Measurements from ENCODE around the gene TXN2. TPM values are rescaled to one million over a fixed set of nuclear protein-coding genes. Genes with fewer than 3 reads are reported as not detected.
"Not testable (repeated sequence)": the region's sequence is repeated elsewhere in the genome, so short reads cannot be mapped to it uniquely, and the experiment has no call there.

The TXN2 gene
- total RNA-seq, 1 donor = 17.4 TPM

GRCh38 chr22:36452250-36452977, 29.0 kb downstream of the TXN2 start:
- H3K27ac ChIP-seq (ENCODE audit: low read depth, low read length) = no peak overlapping the region

GRCh38 chr22:36450923-36451322, 30.5 kb downstream of the TXN2 start:
- H3K9me3 ChIP-seq (ENCODE audit: low read depth, low read length); H3K4me3 ChIP-seq (ENCODE audit: insufficient read depth, low read length); H3K79me2 ChIP-seq (ENCODE audit: insufficient read depth, low read length); H3K4me1 ChIP-seq (ENCODE audit: insufficient read depth, low read length); H3K27ac ChIP-seq (ENCODE audit: low read depth, low read length); H3K27me3 ChIP-seq (ENCODE audit: insufficient read depth, low read length); H2AFZ ChIP-seq (ENCODE audit: low read length); H3K36me3 ChIP-seq (ENCODE audit: insufficient read depth, low read length); DNase-seq (ENCODE audit: insufficient read length, low spot score, missing footprints); H3K4me2 ChIP-seq (ENCODE audit: insufficient read depth, low read length); H4K20me1 ChIP-seq (ENCODE audit: insufficient read depth, low read length): not testable (repeated sequence)

More at GRCh38 chr22:36452250-36452977, 29.0 kb downstream of the TXN2 start:
- no peak overlapping the region for H3K4me2 ChIP-seq (ENCODE audit: insufficient read depth, low read length)
- TF ChIP-seq CTCF (IDR thresholded peaks at IDR 0.05; ENCODE audit: extremely low read depth, low read depth, low read length) = no peak
- H3K4me1 ChIP-seq (ENCODE audit: insufficient read depth, low read length) = peaks cover 8% of the 10 kb centered on the region
- no peaks in the 10 kb centered on the region for H3K27me3 ChIP-seq (ENCODE audit: insufficient read depth, low read length)
- no peaks in the 10 kb centered on the region for H3K79me2 ChIP-seq (ENCODE audit: insufficient read depth, low read length)
- no peaks in the 10 kb centered on the region for H3K9me3 ChIP-seq (ENCODE audit: low read depth, low read length)
- H3K36me3 ChIP-seq (ENCODE audit: insufficient read depth, low read length) = no peaks in the 10 kb centered on the region
- no peaks in the 10 kb centered on the region for H4K20me1 ChIP-seq (ENCODE audit: insufficient read depth, low read length)
- H2AFZ ChIP-seq (ENCODE audit: low read length) = no peak overlapping the region
- no peak overlapping the region for H3K4me3 ChIP-seq (ENCODE audit: insufficient read depth, low read length)
- DNase-seq (ENCODE audit: insufficient read length, low spot score, missing footprints) = no peak

GRCh38 chr22:36449596-36450175, 31.8 kb downstream of the TXN2 start:
- no peaks in the 10 kb centered on the region for H3K9me3 ChIP-seq (ENCODE audit: low read depth, low read length)
- no peak overlapping the region for H3K4me3 ChIP-seq (ENCODE audit: insufficient read depth, low read length)
- no peaks in the 10 kb centered on the region for H3K79me2 ChIP-seq (ENCODE audit: insufficient read depth, low read length)
- H3K27ac ChIP-seq (ENCODE audit: low read depth, low read length) = no peak overlapping the region
- H3K36me3 ChIP-seq (ENCODE audit: insufficient read depth, low read length) = no peaks in the 10 kb centered on the region
- no peaks in the 10 kb centered on the region for H4K20me1 ChIP-seq (ENCODE audit: insufficient read depth, low read length)
- H2AFZ ChIP-seq (ENCODE audit: low read length) = no peak overlapping the region
- no peaks in the 10 kb centered on the region for H3K27me3 ChIP-seq (ENCODE audit: insufficient read depth, low read length)
- H3K4me2 ChIP-seq (ENCODE audit: insufficient read depth, low read length) = no peak overlapping the region
- DNase-seq (ENCODE audit: insufficient read length, low spot score, missing footprints) = no peak
- peaks cover 14% of the 10 kb centered on the region for H3K4me1 ChIP-seq (ENCODE audit: insufficient read depth, low read length)
- TF ChIP-seq CTCF (IDR thresholded peaks at IDR 0.05; ENCODE audit: extremely low read depth, low read depth, low read length) = no peak

GRCh38 chr22:36447632-36448031, 33.8 kb downstream of the TXN2 start:
- Histone ChIP-seq H3K4me2 (ENCODE audit: insufficient read depth, low read length) (no peak overlapping the region), H3K4me3 (ENCODE audit: insufficient read depth, low read length) (no peak overlapping the region), H2AFZ (ENCODE audit: low read length) (no peak overlapping the region), H3K4me1 (ENCODE audit: insufficient read depth, low read length) (peaks cover 19% of the 10 kb centered on the region), H3K27ac (ENCODE audit: low read depth, low read length) (no peak overlapping the region), H4K20me1 (ENCODE audit: insufficient read depth, low read length) (no peaks in the 10 kb centered on the region), H3K27me3 (ENCODE audit: insufficient read depth, low read length) (no peaks in the 10 kb centered on the region), H3K79me2 (ENCODE audit: insufficient read depth, low read length) (no peaks in the 10 kb centered on the region), H3K36me3 (ENCODE audit: insufficient read depth, low read length) (no peaks in the 10 kb centered on the region), H3K9me3 (ENCODE audit: low read depth, low read length) (no peaks in the 10 kb centered on the region)
- TF ChIP-seq CTCF (IDR thresholded peaks at IDR 0.05; ENCODE audit: extremely low read depth, low read depth, low read length) = no peak
- DNase-seq (ENCODE audit: insufficient read length, low spot score, missing footprints) = no peak

All from osteoblast (primary cell).